K562 (cell line): ENCODE data around the gene PARD3B. TPM values are rescaled to one million over a fixed set of nuclear protein-coding genes. Genes with fewer than 3 reads are reported as not detected.

Experiments used
- BCL6 ChIP-seq: fragments of 250-450 bp; sonication (Bioruptor Pico); IDR thresholded peaks from 2 replicates; pipeline ENCODE4 v1.4.0; 2020
- E4F1 ChIP-seq: fragments of 250-450 bp; sonication (Bioruptor Pico); IDR thresholded peaks from 2 replicates; pipeline ENCODE4 v1.5.0; 2021; ENCODE audit warnings: mild to moderate bottlenecking, borderline replicate concordance
- ETV5 ChIP-seq: sonication (generic); formaldehyde crosslinking; IDR thresholded peaks from 2 replicates; pipeline ENCODE4 v1.4.0; 2020; ENCODE audit warnings: low read depth, mild to moderate bottlenecking, missing genetic modification reagents
- FOS ChIP-seq: IDR thresholded peaks from 3 replicates; pipeline ENCODE4 v1.6.1; 2011; ENCODE audit not compliant: insufficient read length; ENCODE audit errors: extremely low read depth
- FUS ChIP-seq: fragments of 200-400 bp; formaldehyde crosslinking; optimal IDR thresholded peaks from 2 replicates; pipeline ENCODE3; 2017; ENCODE audit warnings: low read depth, low read length
- HNRNPH1 ChIP-seq: fragments of 200-400 bp; formaldehyde crosslinking; optimal IDR thresholded peaks from 2 replicates; pipeline ENCODE3; 2017; ENCODE audit warnings: low read depth, mild to moderate bottlenecking, low read length, moderate library complexity
- KLF13 ChIP-seq: fragments of 450-650 bp; IDR thresholded peaks from 2 replicates; pipeline ENCODE4 v1.6.1; 2016; ENCODE audit warnings: missing genetic modification characterization, low read depth, mild to moderate bottlenecking, missing compliant biosample characterization, moderate library complexity, borderline replicate concordance
- MAFK ChIP-seq: IDR thresholded peaks from 2 replicates; pipeline ENCODE4 v1.6.1; 2011; ENCODE audit warnings: low read length, improper control_type of control experiment
- MCM2 ChIP-seq: fragments of 450-650 bp; IDR thresholded peaks from 2 replicates; pipeline ENCODE4 v1.6.1; 2017; ENCODE audit warnings: low read depth, mild to moderate bottlenecking
- MCM3 ChIP-seq: fragments of 450-650 bp; IDR thresholded peaks from 2 replicates; pipeline ENCODE4 v1.6.1; 2016
- NCOA1 ChIP-seq: fragments of 450-650 bp; IDR thresholded peaks from 2 replicates; pipeline ENCODE4 v1.6.1; 2016; ENCODE audit warnings: low read depth
- PCBP2 ChIP-seq: fragments of 200-400 bp; formaldehyde crosslinking; IDR thresholded peaks from 2 replicates; pipeline ENCODE4 v1.6.1; 2018; ENCODE audit warnings: low read length, low read depth, mild to moderate bottlenecking, moderate library complexity; ENCODE audit not compliant: poor library complexity, severe bottlenecking
- SMAD1 ChIP-seq: fragments of 150-350 bp; IDR thresholded peaks from 2 replicates; pipeline ENCODE4 v1.6.1; 2014; ENCODE audit warnings: low read length, low read depth; ENCODE audit not compliant: partially characterized antibody
- TEAD1 ChIP-seq, 2 experiments: fragments of 450-650 bp in 1 of 2; sonication (generic) in 1 of 2; formaldehyde crosslinking; IDR thresholded peaks; 2 replicates each; pipeline versions ENCODE4 v1.4.0 to v1.8.0; 2020 to 2022; ENCODE audit warnings: mild to moderate bottlenecking in 2 of 2, missing genetic modification reagents in 1 of 2
- ZFP1 ChIP-seq: fragments of 450-650 bp; formaldehyde crosslinking; IDR thresholded peaks from 2 replicates; pipeline ENCODE4 v1.4.0; 2020; ENCODE audit warnings: mild to moderate bottlenecking, mixed read lengths
- ZNF280B ChIP-seq: fragments of 250-450 bp; sonication (Bioruptor Pico); IDR thresholded peaks from 2 replicates; pipeline ENCODE4 v1.5.1; 2021; ENCODE audit warnings: mild to moderate bottlenecking
- ZNF512 ChIP-seq: IDR thresholded peaks from 2 replicates; pipeline ENCODE4 v1.6.1; 2016; ENCODE audit warnings: missing genetic modification characterization, missing compliant biosample characterization
- ZNF655 ChIP-seq: fragments of 250-450 bp; sonication (Bioruptor Pico); IDR thresholded peaks from 2 replicates; pipeline ENCODE4 v1.5.0; 2021
- ZNF668 ChIP-seq: fragments of 250-450 bp; sonication (Bioruptor Pico); IDR thresholded peaks from 2 replicates; pipeline ENCODE4 v1.8.0; 2022; ENCODE audit warnings: mild to moderate bottlenecking, inconsistent platforms
- ZNF76 ChIP-seq: fragments of 250-450 bp; sonication (Bioruptor Pico); IDR thresholded peaks from 2 replicates; pipeline ENCODE4 v1.4.0; 2020; ENCODE audit warnings: mild to moderate bottlenecking, moderate library complexity, borderline replicate concordance
- ZNF764 ChIP-seq: fragments of 250-450 bp; sonication (Bioruptor Pico); IDR thresholded peaks from 2 replicates; pipeline ENCODE4 v1.4.0; 2020; ENCODE audit warnings: low read depth, mild to moderate bottlenecking, moderate library complexity
- polyA plus RNA-seq, 8 experiments: library from polyadenylated mRNA; depleted of rRNA in 4 of 8; stranded (reverse) in 5 of 8; unstranded in 3 of 8; fragments of >200 nt; fragmentation: Nextera tagmentation in 2 of 8; fragmentation: Illumina TruSeq in 1 of 8; extraction: Ambion mirVana in 2 of 8; extraction: Trizol in 1 of 8; gene quantifications; 2 replicates each; pipeline versions ENCODE4 v1.2.1 to v1.2.3, GENCODE V29; 2011 to 2014; ENCODE audit warnings: inconsistent platforms in 1 of 8, missing spikeins in 1 of 8
- total RNA-seq, 7 experiments: library from RNA; depleted of rRNA in 6 of 7; stranded (reverse); fragments of >200 nt in 6 of 7; fragmentation: Illumina TruSeq in 2 of 7; extraction: Trizol in 2 of 7; gene quantifications; 2 replicates each; pipeline versions ENCODE4 v1.2.1 to v1.2.3, GENCODE V29; 2011 to 2021; ENCODE audit warnings: low replicate concordance in 1 of 7

PARD3B gene
- total and polyA plus RNA-seq, 9 of the 15 experiments (the other 6 are each of a cell fraction or from before 2014, with no cell fraction given), result 0.15 to 3.0 (median 1.1) TPM

GRCh38 chr2:205024822-205025518 lies 479.7 kb downstream of the PARD3B start (continued):
- TF ChIP-seq PCBP2 (no peak), BCL6 (CRISPR knock-in tag) (no peak), KLF13 (tag) (no peak), ZNF764 (CRISPR knock-in tag) (no peak), ZNF668 (no peak), ZFP1 (CRISPR knock-in tag) (no peak), ZNF280B (CRISPR knock-in tag) (no peak), MCM3 (no peak), MCM2 (no peak), ZNF512 (tag) (no peak), HNRNPH1 (no peak), NCOA1 (peak; percentile 87; the same call in 1 of the 2 replicates), FOS (peak; percentile 74), FUS (no peak), ZNF76 (CRISPR knock-in tag) (no peak), ETV5 (no peak), SMAD1 (peak; percentile 45), E4F1 (no peak), ZNF655 (CRISPR knock-in tag) (no peak), MAFK (peak; percentile 18; the same call in 1 of the 2 replicates), TEAD1 (CRISPR knock-in tag; IDR thresholded peaks at IDR 0.05) (no peak)
